ENCODE data around the gene ADCK1. TPM values are rescaled to one million over a fixed set of nuclear protein-coding genes. Genes with fewer than 3 reads are reported as not detected.
"Not testable (repeated sequence)": the region's sequence is repeated elsewhere in the genome, so short reads cannot be mapped to it uniquely, and the experiment has no call there.

Gene ADCK1
- total RNA-seq, 2 experiments from 2014 or later = 7.1 to 8.7 TPM

- DNase-seq = no peak
- TF ChIP-seq CTCF (IDR thresholded peaks at IDR 0.05) = no peak
- no peaks in the 10 kb centered on the region for H3K9me3 Mint-ChIP-seq
- Histone ChIP-seq H3K27me3 (ENCODE audit: control insufficient read depth in 1 of 2, insufficient read depth in 2 of 2, low read length in 2 of 2) (peaks cover 0 to 5% of the 10 kb centered on the region in 2 experiments), H3K27ac (ENCODE audit: low read depth in 1 of 2, low read length in 2 of 2) (no peak overlapping the region), H3K36me3 (ENCODE audit: insufficient read depth, low read length) (no peaks in the 10 kb centered on the region), H3K4me1 (ENCODE audit: insufficient read depth, low read length) (no peaks in the 10 kb centered on the region), H3K9me3 (ENCODE audit: control insufficient read depth in 1 of 2, insufficient read depth in 1 of 2, low read length in 2 of 2) (no peaks in the 10 kb centered on the region), H3K4me3 (ENCODE audit: low read length) (no peak overlapping the region)
- ATAC-seq (ENCODE audit: poor library complexity) = no peak
- intact Hi-C loops (cut with DNase I, micrococcal nuclease) = loop anchor here in 1 of 2 experiments (10.0 kb wide), 1 partner anchor 416 kb away; the partner anchor contains the start of genes SAMD15 and TMED8
- POLR2A ChIA-PET = no interaction called here
- peaks cover 4% of the 10 kb centered on the region for H3K27me3 Mint-ChIP-seq
- H3K4me3 Mint-ChIP-seq = no peak overlapping the region
- no peak overlapping the region for H3K27ac Mint-ChIP-seq
- no peaks in the 10 kb centered on the region for H3K36me3 Mint-ChIP-seq (ENCODE audit: low read depth)
- CTCF ChIA-PET = no interaction called here
- no peaks in the 10 kb centered on the region for H3K4me1 Mint-ChIP-seq (ENCODE audit: low read depth)
Observed at GRCh38 chr14:77791225-77791600, 8.7 kb upstream of the ADCK1 start.

GRCh38 chr14:77793255-77793654, 6.7 kb upstream of the ADCK1 start:
- not testable (repeated sequence) for H3K27me3 ChIP-seq (ENCODE audit: control insufficient read depth in 1 of 2, insufficient read depth in 2 of 2, low read length in 2 of 2); H3K27ac Mint-ChIP-seq; H3K4me3 ChIP-seq (ENCODE audit: low read length)

GRCh38 chr14:77794357-77794756, 5.6 kb upstream of the ADCK1 start:
- POLR2A ChIA-PET = no interaction called here
- Histone ChIP-seq H3K4me3 (ENCODE audit: low read length) (no peak overlapping the region), H3K9me3 (ENCODE audit: control insufficient read depth in 1 of 2, insufficient read depth in 1 of 2, low read length in 2 of 2) (no peaks in the 10 kb centered on the region), H3K27ac (ENCODE audit: low read depth in 1 of 2, low read length in 2 of 2) (no peak overlapping the region), H3K27me3 (ENCODE audit: control insufficient read depth in 1 of 2, insufficient read depth in 2 of 2, low read length in 2 of 2) (peaks cover 0 to 5% of the 10 kb centered on the region in 2 experiments), H3K36me3 (ENCODE audit: insufficient read depth, low read length) (no peaks in the 10 kb centered on the region), H3K4me1 (ENCODE audit: insufficient read depth, low read length) (peaks cover under 1% of the 10 kb centered on the region)
- CTCF ChIA-PET = no interaction called here
- Mint-ChIP-seq H3K4me1 (ENCODE audit: low read depth) (no peaks in the 10 kb centered on the region), H3K36me3 (ENCODE audit: low read depth) (no peaks in the 10 kb centered on the region), H3K27ac (no peak overlapping the region), H3K27me3 (peaks cover 3% of the 10 kb centered on the region), H3K4me3 (no peak overlapping the region), H3K9me3 (no peaks in the 10 kb centered on the region)
- ATAC-seq (ENCODE audit: poor library complexity) (no peak), DNase-seq (no peak)
- intact Hi-C loops (cut with DNase I, micrococcal nuclease) = loop anchor here in 1 of 2 experiments (10.0 kb wide), 1 partner anchor 420 kb away; the partner anchor contains the start of genes SAMD15 and TMED8
- no peak for TF ChIP-seq CTCF (IDR thresholded peaks at IDR 0.05)

More at GRCh38 chr14:77793255-77793654, 6.7 kb upstream of the ADCK1 start:
- CTCF ChIA-PET = interaction anchor here (1.3 kb wide), 1 partner anchor 28 kb away, joined by 3 read pairs; no protein-coding TSS in a partner anchor
- DNase-seq; H3K9me3 ChIP-seq (ENCODE audit: control insufficient read depth in 1 of 2, insufficient read depth in 1 of 2, low read length in 2 of 2); H3K36me3 Mint-ChIP-seq (ENCODE audit: low read depth); POLR2A ChIA-PET; H3K4me1 ChIP-seq (ENCODE audit: insufficient read depth, low read length); H3K27me3 Mint-ChIP-seq; H3K36me3 ChIP-seq (ENCODE audit: insufficient read depth, low read length); H3K4me3 Mint-ChIP-seq; H3K4me1 Mint-ChIP-seq (ENCODE audit: low read depth); ATAC-seq (ENCODE audit: poor library complexity); H3K9me3 Mint-ChIP-seq; H3K27ac ChIP-seq (ENCODE audit: low read depth in 1 of 2, low read length in 2 of 2): not testable (repeated sequence)
- intact Hi-C loops (cut with DNase I, micrococcal nuclease) = loop anchor here in 1 of 2 experiments (10.0 kb wide), 1 partner anchor 418 kb away; the partner anchor contains the start of genes SAMD15 and TMED8

GRCh38 chr14:77799456-77799855, 453 bp upstream of the ADCK1 start:
- peak overlapping the region; percentile 85 for H3K4me3 Mint-ChIP-seq
- not testable (repeated sequence) for H3K27me3 ChIP-seq (ENCODE audit: control insufficient read depth in 1 of 2, insufficient read depth in 2 of 2, low read length in 2 of 2); H3K36me3 Mint-ChIP-seq (ENCODE audit: low read depth); DNase-seq; H3K9me3 Mint-ChIP-seq; H3K9me3 ChIP-seq (ENCODE audit: control insufficient read depth in 1 of 2, insufficient read depth in 1 of 2, low read length in 2 of 2); H3K27me3 Mint-ChIP-seq; H3K36me3 ChIP-seq (ENCODE audit: insufficient read depth, low read length); ATAC-seq (ENCODE audit: poor library complexity)
- POLR2A ChIA-PET = interaction anchor here (1.0 to 1.5 kb wide), 2 partner anchors 39 to 91 kb away, joined by 3 to 22 read pairs; partner anchors contain the start of genes ALKBH1, SLIRP and SNW1
- intact Hi-C loops (cut with DNase I, micrococcal nuclease) = loop anchor here in 1 of 2 experiments (2.0 to 10.0 kb wide), 3 partner anchors 91 to 425 kb away; partner anchors contain the start of genes ALKBH1, SAMD15, SLIRP and TMED8
- Histone ChIP-seq H3K27ac (ENCODE audit: low read depth in 1 of 2, low read length in 2 of 2) (peak overlapping the region; percentile 60 to 85), H3K4me1 (ENCODE audit: insufficient read depth, low read length) (peaks cover 13% of the 10 kb centered on the region), H3K4me3 (ENCODE audit: low read length) (peak overlapping the region; percentile 67)
- peak overlapping the region; percentile 74 for H3K27ac Mint-ChIP-seq
- CTCF ChIA-PET = interaction anchor here (1.5 kb wide), 1 partner anchor 39 kb away, joined by 4 read pairs; the partner anchor contains the start of gene SNW1
- H3K4me1 Mint-ChIP-seq (ENCODE audit: low read depth) = peaks cover 11% of the 10 kb centered on the region
